IMR-90 (cell line): Measurements from ENCODE around the gene FRMD1. TPM values are rescaled to one million over a fixed set of nuclear protein-coding genes. Genes with fewer than 3 reads are reported as not detected.

Experiments used
- ATAC-seq: fragments of 200-7000 bp; cut with Tn5 transposase; 2 replicates; pipeline ENCODE4 v1.9.1; 2020; ENCODE audit warnings: low read depth, mild to moderate bottlenecking, moderate library complexity
- BruUV-seq: library from RNA; stranded (reverse); fragments of 400-500 nt; replicated peaks from 2 replicates; lab custom pipeline; 2021; lab: Mats Ljungman, UMichigan
- CTCF ChIA-PET: fragments of 300-600 bp; formaldehyde crosslinking; extraction: SDS; loops from one replicate; lab custom pipeline; 2021; ENCODE audit warnings: antibody characterized with exemption; lab: Yijun Ruan, JAX
- POLR2A ChIA-PET: fragments of 300-600 bp; sonication (Branson Sonifier 250); formaldehyde crosslinking; loops from one replicate; lab custom pipeline; 2022; ENCODE audit warnings: antibody characterized with exemption; ENCODE audit not compliant: unreplicated experiment; lab: Charles Lee
- DNase-seq: peaks from one replicate; pipeline ENCODE4 v3.0.0; 2013
- H2AFZ ChIP-seq: replicated peaks from 2 replicates; pipeline ENCODE3; 2013; ENCODE audit warnings: low read length, mild to moderate bottlenecking; ENCODE audit not compliant: poor library complexity
- H2AK5ac ChIP-seq: 2 replicates; pipeline ENCODE4 v1.6.1; 2013; ENCODE audit warnings: low read depth, low read length, inconsistent platforms
- H2AK9ac ChIP-seq: replicated peaks from 2 replicates; pipeline ENCODE3; 2013; ENCODE audit warnings: mild to moderate bottlenecking, low read depth, low read length, moderate library complexity; ENCODE audit not compliant: poor library complexity
- H2BK120ac ChIP-seq: 2 replicates; pipeline ENCODE4 v1.6.1; 2013; ENCODE audit warnings: low read depth, low read length, inconsistent platforms
- H2BK15ac ChIP-seq: 3 replicates; pipeline ENCODE4 v1.6.1; 2013; ENCODE audit warnings: low read depth, low read length, inconsistent platforms
- H2BK20ac ChIP-seq: 2 replicates; pipeline ENCODE4 v1.6.1; 2013; ENCODE audit warnings: low read depth, mild to moderate bottlenecking, inconsistent platforms, low read length, moderate library complexity
- H2BK5ac ChIP-seq: 2 replicates; pipeline ENCODE4 v1.6.1; 2013; ENCODE audit warnings: mild to moderate bottlenecking, low read depth, low read length, inconsistent platforms; ENCODE audit not compliant: poor library complexity, severe bottlenecking
- H3K14ac ChIP-seq: replicated peaks from 2 replicates; pipeline ENCODE4 v1.6.1; 2013; ENCODE audit warnings: low read depth, low read length, inconsistent platforms
- H3K18ac ChIP-seq: 2 replicates; pipeline ENCODE4 v1.6.1; 2013; ENCODE audit warnings: low read depth, low read length, control low read depth
- H3K23ac ChIP-seq: 2 replicates; pipeline ENCODE4 v1.6.1; 2013; ENCODE audit warnings: low read depth, low read length, inconsistent platforms
- H3K27ac ChIP-seq: 2 replicates; pipeline ENCODE4 v1.5.1; 2013; ENCODE audit warnings: mild to moderate bottlenecking, control low read depth, low read length; ENCODE audit not compliant: insufficient read depth
- H3K27me3 ChIP-seq: 2 replicates; pipeline ENCODE4 v1.6.1; 2013; ENCODE audit warnings: low read length; ENCODE audit not compliant: control insufficient read depth, insufficient read depth
- H3K36me3 ChIP-seq: 2 replicates; pipeline ENCODE4 v1.6.1; 2013; ENCODE audit warnings: low read length, mixed read lengths; ENCODE audit not compliant: control insufficient read depth, insufficient read depth
- H3K4ac ChIP-seq: 2 replicates; pipeline ENCODE4 v1.6.1; 2013; ENCODE audit warnings: low read depth, low read length, inconsistent platforms
- H3K4me1 ChIP-seq: 2 replicates; pipeline ENCODE4 v1.6.1; 2013; ENCODE audit warnings: low read length, mixed read lengths; ENCODE audit not compliant: control insufficient read depth, insufficient read depth
- H3K4me2 ChIP-seq: 2 replicates; pipeline ENCODE4 v1.6.1; 2013; ENCODE audit warnings: low read depth, mild to moderate bottlenecking, control low read depth, low read length, moderate library complexity
- H3K4me3 ChIP-seq: 2 replicates; pipeline ENCODE4 v1.5.1; 2013; ENCODE audit warnings: low read depth, mild to moderate bottlenecking, control low read depth, low read length, moderate library complexity; ENCODE audit not compliant: insufficient read depth
- H3K56ac ChIP-seq: 2 replicates; pipeline ENCODE4 v1.6.1; 2013; ENCODE audit warnings: low read length, inconsistent platforms; ENCODE audit not compliant: insufficient read depth; ENCODE audit errors: extremely low read depth
- H3K79me1 ChIP-seq, 2 experiments: 2 replicates each; pipeline ENCODE4 v1.6.1; 2013; ENCODE audit warnings: low read length in 2 of 2, inconsistent platforms in 1 of 2, low read depth in 1 of 2
- H3K9ac ChIP-seq: 2 replicates; pipeline ENCODE4 v1.6.1; 2013; ENCODE audit warnings: low read depth, low read length, control low read depth
- H3K9me1 ChIP-seq: 2 replicates; pipeline ENCODE4 v1.6.1; 2013; ENCODE audit warnings: low read length, inconsistent platforms; ENCODE audit not compliant: insufficient read depth
- H3K9me3 ChIP-seq: 2 replicates; pipeline ENCODE4 v1.6.1; 2013; ENCODE audit warnings: low read length; ENCODE audit not compliant: control insufficient read depth, insufficient read depth
- H4K20me1 ChIP-seq: 2 replicates; pipeline ENCODE4 v1.6.1; 2013; ENCODE audit warnings: low read length, inconsistent platforms; ENCODE audit not compliant: insufficient read depth
- H4K5ac ChIP-seq: 2 replicates; pipeline ENCODE4 v1.6.1; 2013; ENCODE audit warnings: mild to moderate bottlenecking, low read depth, low read length, control low read depth
- H4K8ac ChIP-seq, 2 experiments: 2 replicates each; pipeline ENCODE4 v1.6.1; 2013; ENCODE audit warnings: low read depth in 2 of 2, low read length in 2 of 2, control low read depth in 1 of 2, inconsistent platforms in 1 of 2
- H4K91ac ChIP-seq: 2 replicates; pipeline ENCODE4 v1.6.1; 2013; ENCODE audit warnings: low read depth, low read length, inconsistent platforms; ENCODE audit not compliant: insufficient read depth
- BHLHE40 ChIP-seq: fragments of 150-350 bp; IDR thresholded peaks from 2 replicates; pipeline ENCODE4 v1.6.1; 2016; ENCODE audit warnings: mild to moderate bottlenecking, low read depth, low read length
- CEBPB ChIP-seq: IDR thresholded peaks from 2 replicates; pipeline ENCODE4 v1.6.1; 2012; ENCODE audit warnings: low read depth, low read length, improper control_type of control experiment
- CHD1 ChIP-seq: IDR thresholded peaks from 2 replicates; pipeline ENCODE4 v1.6.1; 2012; ENCODE audit warnings: low read depth, low read length, improper control_type of control experiment
- CTCF ChIP-seq: conservative IDR thresholded peaks from 2 replicates; pipeline ENCODE4 v1.5.1; 2012; ENCODE audit warnings: mild to moderate bottlenecking, low read depth, low read length, improper control_type of control experiment
- FOS ChIP-seq: fragments of 150-350 bp; IDR thresholded peaks from 2 replicates; pipeline ENCODE4 v1.6.1; 2016; ENCODE audit warnings: low read depth, low read length
- MAFK ChIP-seq: IDR thresholded peaks from 2 replicates; pipeline ENCODE4 v1.6.1; 2012; ENCODE audit warnings: low read depth, low read length, improper control_type of control experiment
- MAZ ChIP-seq: IDR thresholded peaks from 2 replicates; pipeline ENCODE4 v1.6.1; 2012; ENCODE audit warnings: low read depth, mild to moderate bottlenecking, low read length, improper control_type of control experiment, moderate library complexity, borderline replicate concordance
- MXI1 ChIP-seq: IDR thresholded peaks from 2 replicates; pipeline ENCODE4 v1.6.1; 2012; ENCODE audit warnings: low read depth, mild to moderate bottlenecking, low read length, moderate library complexity, borderline replicate concordance
- NFE2L2 ChIP-seq: fragments of 150-350 bp; IDR thresholded peaks from 2 replicates; pipeline ENCODE4 v1.6.1; 2016; ENCODE audit warnings: low read depth, mild to moderate bottlenecking, low read length
- POLR2A ChIP-seq: IDR thresholded peaks from 2 replicates; pipeline ENCODE4 v1.6.1; 2012; ENCODE audit warnings: mild to moderate bottlenecking, low read depth, low read length
- RAD21 ChIP-seq: IDR thresholded peaks from 2 replicates; pipeline ENCODE4 v1.6.1; 2012; ENCODE audit warnings: low read length, improper control_type of control experiment
- RCOR1 ChIP-seq: IDR thresholded peaks from 2 replicates; pipeline ENCODE4 v1.6.1; 2012; ENCODE audit warnings: mild to moderate bottlenecking, low read length, improper control_type of control experiment; ENCODE audit not compliant: insufficient replicate concordance
- RFX5 ChIP-seq: IDR thresholded peaks from 2 replicates; pipeline ENCODE4 v1.8.0; 2012; ENCODE audit warnings: low read depth, mild to moderate bottlenecking, low read length, moderate library complexity
- SMC3 ChIP-seq: fragments of 150-350 bp; IDR thresholded peaks from 2 replicates; pipeline ENCODE4 v1.6.1; 2016; ENCODE audit warnings: low read depth, mild to moderate bottlenecking, antibody characterized with exemption, low read length, moderate library complexity
- WGBS, 2 experiments: methylation state at CpG; one replicate each; pipeline versions ENCODE4 v1.1.5 to v1.1.7; 2013; ENCODE audit warnings: missing lambda C conversion rate in 2 of 2; ENCODE audit not compliant: insufficient read length in 1 of 2; ENCODE audit errors: extremely low coverage in 2 of 2; 5-methylcytosine and 5-hydroxymethylcytosine counted together
- dilution Hi-C: fragments of 300-500 bp; cut with HindIII; formaldehyde crosslinking; loops from one replicate; pipeline ENCODE4 v1.14.3; 2018; ENCODE audit warnings: low sequenced_read_pairs; ENCODE audit not compliant: unreplicated experiment
- in situ Hi-C: fragments of 300-500 bp; cut with MboI; formaldehyde crosslinking; loops from 3 replicates; pipeline ENCODE4 v1.14.3; 2019; ENCODE audit warnings: low sequenced_read_pairs, inconsistent platforms, mixed read lengths
- intact Hi-C: fragments of 100-400 bp; cut with micrococcal nuclease; formaldehyde crosslinking; loops from 2 replicates; pipeline ENCODE4 v1.10.0; 2022
- polyA plus RNA-seq, 3 experiments: library from polyadenylated mRNA; depleted of rRNA; stranded (reverse); fragments of >200 nt; gene quantifications; 2 replicates each; pipeline ENCODE4 v1.2.3, GENCODE V29; 2012; ENCODE audit warnings: low replicate concordance in 1 of 3
- total RNA-seq: library from RNA; depleted of rRNA; stranded (reverse); fragments of >200 nt; gene quantifications from 2 replicates; pipeline ENCODE4 v1.2.3, GENCODE V29; 2012
- TF ChIP-seq, protein P1 (sequence below): fragments of 150-350 bp; IDR thresholded peaks from 2 replicates; pipeline ENCODE4 v1.6.1; 2017; ENCODE audit warnings: mild to moderate bottlenecking, antibody characterized with exemption, low read length, low read depth
- TF ChIP-seq, protein P2 (sequence below): fragments of 150-350 bp; IDR thresholded peaks from 2 replicates; pipeline ENCODE4 v1.6.1; 2016; ENCODE audit warnings: low read depth, mild to moderate bottlenecking, low read length, moderate library complexity, borderline replicate concordance

Gene FRMD1
- total and polyA plus RNA-seq, 2 of the 4 experiments (the other 2 are of a cell fraction) = not detected

DNA sequence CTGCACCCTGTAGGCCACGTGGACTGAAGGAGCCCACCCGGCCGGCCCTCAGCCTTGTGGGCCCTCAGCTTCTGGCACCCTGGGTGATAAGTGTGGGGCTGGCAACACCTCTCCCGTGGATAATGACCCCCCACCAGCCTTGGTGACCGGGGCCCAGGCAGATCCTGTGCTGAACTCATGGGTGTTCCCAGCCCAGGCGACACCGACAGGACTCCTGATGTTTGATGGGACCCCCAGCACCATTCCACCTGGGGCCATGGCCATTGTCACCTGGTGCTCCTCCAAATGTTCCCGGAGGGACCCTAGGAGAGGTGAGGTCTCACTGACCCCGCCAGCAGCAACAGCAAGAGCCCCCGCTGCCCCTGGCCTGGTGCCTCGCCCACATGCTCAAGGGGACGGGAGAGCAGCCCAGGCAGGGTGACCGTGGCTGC is 19.4 kb upstream of the FRMD1 start:
- no peaks in the 10 kb centered on the region for H3K9me3 ChIP-seq
- H4K20me1 ChIP-seq = no peaks in the 10 kb centered on the region
- no peak overlapping the region for H3K23ac ChIP-seq
- no peak overlapping the region for H3K4me3 ChIP-seq
- no peak overlapping the region for H4K91ac ChIP-seq
- H2BK120ac ChIP-seq = no peak overlapping the region
- H2BK15ac ChIP-seq = no peak overlapping the region
- ATAC-seq (no peak), DNase-seq (no peak)
- ChIA-PET CTCF (no interaction called here), POLR2A (no interaction called here)
- dilution Hi-C loops = no loop called here
- H3K4me2 ChIP-seq = no peak overlapping the region
- no peak overlapping the region for H3K18ac ChIP-seq
- intact Hi-C loops = no loop called here
- H2AK9ac ChIP-seq = no peak overlapping the region
- H3K79me1 ChIP-seq = no peaks in the 10 kb centered on the region
- H3K9ac ChIP-seq = no peak overlapping the region
- H3K27ac ChIP-seq = no peak overlapping the region
- H3K4ac ChIP-seq = no peak overlapping the region
- no peak overlapping the region for H4K5ac ChIP-seq
- H2BK20ac ChIP-seq = no peak overlapping the region
- H2BK5ac ChIP-seq = no peak overlapping the region
- no peak overlapping the region for H2AK5ac ChIP-seq
- WGBS, 2 experiments = 83% methylated on average over 4 of the region's 13 CpGs; no CpG with 5 or more reads in 1 of the 2 experiments
- in situ Hi-C loops = no loop called here
- H3K4me1 ChIP-seq = no peaks in the 10 kb centered on the region
- H4K8ac ChIP-seq = no peak overlapping the region
- H3K27me3 ChIP-seq = peaks cover 39% of the 10 kb centered on the region
- no peaks in the 10 kb centered on the region for H3K36me3 ChIP-seq
- TF ChIP-seq RCOR1 = no peak
- no peak for TF ChIP-seq POLR2A
- TF ChIP-seq CHD1 = no peak
- no peak for TF ChIP-seq CTCF
- no peak for TF ChIP-seq FOS
- TF ChIP-seq BHLHE40 = no peak
- TF ChIP-seq NFE2L2 = no peak
- TF ChIP-seq RFX5 = no peak
- no peak for TF ChIP-seq MAFK
- TF ChIP-seq, protein P1, sequence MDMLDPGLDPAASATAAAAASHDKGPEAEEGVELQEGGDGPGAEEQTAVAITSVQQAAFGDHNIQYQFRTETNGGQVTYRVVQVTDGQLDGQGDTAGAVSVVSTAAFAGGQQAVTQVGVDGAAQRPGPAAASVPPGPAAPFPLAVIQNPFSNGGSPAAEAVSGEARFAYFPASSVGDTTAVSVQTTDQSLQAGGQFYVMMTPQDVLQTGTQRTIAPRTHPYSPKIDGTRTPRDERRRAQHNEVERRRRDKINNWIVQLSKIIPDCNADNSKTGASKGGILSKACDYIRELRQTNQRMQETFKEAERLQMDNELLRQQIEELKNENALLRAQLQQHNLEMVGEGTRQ = no peak
- TF ChIP-seq RAD21 = no peak
- TF ChIP-seq SMC3 = no peak
- TF ChIP-seq CEBPB = no peak
- TF ChIP-seq, protein P2, sequence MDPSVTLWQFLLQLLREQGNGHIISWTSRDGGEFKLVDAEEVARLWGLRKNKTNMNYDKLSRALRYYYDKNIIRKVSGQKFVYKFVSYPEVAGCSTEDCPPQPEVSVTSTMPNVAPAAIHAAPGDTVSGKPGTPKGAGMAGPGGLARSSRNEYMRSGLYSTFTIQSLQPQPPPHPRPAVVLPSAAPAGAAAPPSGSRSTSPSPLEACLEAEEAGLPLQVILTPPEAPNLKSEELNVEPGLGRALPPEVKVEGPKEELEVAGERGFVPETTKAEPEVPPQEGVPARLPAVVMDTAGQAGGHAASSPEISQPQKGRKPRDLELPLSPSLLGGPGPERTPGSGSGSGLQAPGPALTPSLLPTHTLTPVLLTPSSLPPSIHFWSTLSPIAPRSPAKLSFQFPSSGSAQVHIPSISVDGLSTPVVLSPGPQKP = no peak
- no peak for TF ChIP-seq MAZ
- no peak for TF ChIP-seq MXI1
- no peak overlapping the region for H3K14ac ChIP-seq
- BruUV-seq = no TSS peak
- H2AFZ ChIP-seq = peak overlapping the region; percentile 18
- H3K56ac ChIP-seq = no peak overlapping the region
- no peaks in the 10 kb centered on the region for H3K9me1 ChIP-seq
